HepG2 (cell line): Measurements from ENCODE around the gene DPM1. TPM values are rescaled to one million over a fixed set of nuclear protein-coding genes. Genes with fewer than 3 reads are reported as not detected.
A peak's percentile ranks its signal among the peaks of the same experiment; 100 is the strongest.

ENCODE experiments used
- ATAC-seq: fragments of 200-7000 bp; cut with Tn5 transposase; 3 replicates; pipeline ENCODE4 v1.9.1; 2020; ENCODE audit warnings: mild to moderate bottlenecking, moderate library complexity
- BruUV-seq: library from RNA; stranded (reverse); fragments of 400-500 nt; replicated peaks from 2 replicates; lab custom pipeline; 2021; lab: Mats Ljungman, UMichigan
- CTCF ChIA-PET: fragments of 300-600 bp; formaldehyde crosslinking; extraction: SDS; loops from one replicate; lab custom pipeline; 2021; ENCODE audit warnings: low total read pairs, inconsistent platforms, low intra/inter-chr PET ratio; lab: Yijun Ruan, JAX
- POLR2A ChIA-PET: fragments of 350-600 bp; sonication (Branson Sonifier 250); formaldehyde crosslinking; loops from one replicate; lab custom pipeline; 2020; ENCODE audit warnings: antibody characterized with exemption, inconsistent platforms; lab: Yijun Ruan, JAX
- DNase-seq: peaks from one replicate; pipeline ENCODE4 v3.0.0-alpha.2; 2015; ENCODE audit warnings: low spot score
- FAIRE-seq: peaks from 3 replicates; lab custom pipeline; 2011; peaks lifted over from hg19 to GRCh38; lab: Jason Lieb, UNC
- H2AFZ ChIP-seq: one replicate; pipeline ENCODE4 v1.6.1; 2011; ENCODE audit warnings: low read length, inconsistent platforms
- H3K27ac ChIP-seq: fragments of 300-600 bp; 3 replicates; pipeline ENCODE4 v1.8.0; 2011; ENCODE audit warnings: mixed run types, mild to moderate bottlenecking, mixed read lengths, low read length, inconsistent platforms; ENCODE audit not compliant: insufficient read depth; ENCODE audit errors: extremely low read length
- H3K27me3 ChIP-seq, 2 experiments: fragments of 200-600 bp in 1 of 2; 2 replicates in 1 of 2; 3 replicates in 1 of 2; pipeline versions ENCODE4 v1.6.0 to v1.8.0; 2011; ENCODE audit warnings: low read length in 2 of 2, mild to moderate bottlenecking in 2 of 2, moderate library complexity in 2 of 2, inconsistent platforms in 1 of 2; ENCODE audit not compliant: insufficient read depth in 2 of 2, control insufficient read depth in 1 of 2
- H3K36me3 ChIP-seq, 2 experiments: fragments of 200-600 bp in 1 of 2; replicated peaks in 1 of 2; 2 replicates in 1 of 2; 3 replicates in 1 of 2; pipeline versions ENCODE4 v1.5.1 to v1.8.0; 2011; ENCODE audit warnings: low read length in 2 of 2, inconsistent platforms in 1 of 2; ENCODE audit not compliant: insufficient read depth in 2 of 2, control insufficient read depth in 1 of 2
- H3K4me1 ChIP-seq: 2 replicates; pipeline ENCODE4 v1.5.1; 2012; ENCODE audit warnings: low read length, inconsistent platforms; ENCODE audit not compliant: insufficient read depth
- H3K4me2 ChIP-seq: 2 replicates; pipeline ENCODE4 v1.6.0; 2011; ENCODE audit warnings: low read depth, low read length, inconsistent platforms
- H3K4me3 ChIP-seq, 3 experiments: fragments of 200-600 bp in 1 of 3; sonication (generic), shearing (Covaris generic) in 1 of 3; replicated peaks in 1 of 3; 2 replicates each; pipeline ENCODE4 v1.5.1; 2011 to 2016; ENCODE audit warnings: low read length in 3 of 3, inconsistent platforms in 2 of 3, low read depth in 2 of 3, mild to moderate bottlenecking in 2 of 3, control low read depth in 1 of 3, mixed read lengths in 1 of 3; ENCODE audit not compliant: insufficient read depth in 1 of 3
- H3K79me2 ChIP-seq: one replicate; pipeline ENCODE4 v1.6.1; 2011; ENCODE audit warnings: low read length, inconsistent platforms; ENCODE audit not compliant: insufficient read depth
- H3K9ac ChIP-seq: 2 replicates; pipeline ENCODE4 v1.6.0; 2011; ENCODE audit warnings: mild to moderate bottlenecking, low read depth, low read length, inconsistent platforms; ENCODE audit not compliant: insufficient read depth
- H3K9me3 ChIP-seq: 2 replicates; pipeline ENCODE4 v1.5.1; 2012; ENCODE audit warnings: mild to moderate bottlenecking, low read length
- H4K20me1 ChIP-seq: 2 replicates; pipeline ENCODE4 v1.6.0; 2011; ENCODE audit warnings: inconsistent platforms, mild to moderate bottlenecking, low read length, moderate library complexity; ENCODE audit not compliant: insufficient read depth
- PHF21A ChIP-seq: sonication (generic); formaldehyde crosslinking; IDR thresholded peaks from 2 replicates; pipeline ENCODE4 v1.5.0; 2020; ENCODE audit warnings: mild to moderate bottlenecking, missing genetic modification reagents
- RBM22 ChIP-seq: fragments of 200-400 bp; formaldehyde crosslinking; optimal IDR thresholded peaks from 2 replicates; pipeline ENCODE3; 2017; ENCODE audit warnings: mild to moderate bottlenecking, low read length, moderate library complexity
- RFXAP ChIP-seq: sonication (generic); formaldehyde crosslinking; IDR thresholded peaks from 2 replicates; pipeline ENCODE4 v1.4.0; 2020; ENCODE audit warnings: missing genetic modification reagents, borderline replicate concordance
- SNAPC2 ChIP-seq: sonication (generic); formaldehyde crosslinking; IDR thresholded peaks from 2 replicates; pipeline ENCODE4 v1.8.1; 2022; ENCODE audit warnings: mild to moderate bottlenecking, missing genetic modification reagents
- SP140L ChIP-seq: sonication (generic); formaldehyde crosslinking; IDR thresholded peaks from 2 replicates; pipeline ENCODE4 v1.4.0; 2020; ENCODE audit warnings: missing genetic modification reagents, borderline replicate concordance
- ZNF337 ChIP-seq: sonication (generic); formaldehyde crosslinking; IDR thresholded peaks from 2 replicates; pipeline ENCODE4 v1.5.1; 2020; ENCODE audit warnings: missing genetic modification reagents, low read depth, mild to moderate bottlenecking, borderline replicate concordance
- WGBS: methylation state at CpG from one replicate; pipeline ENCODE4 v1.1.6; 2017; ENCODE audit warnings: low lambda C conversion rate; 5-methylcytosine and 5-hydroxymethylcytosine counted together
- in situ Hi-C: cut with HindIII; loops from 2 replicates; pipeline ENCODE4 v1.10.0; 2017; ENCODE audit warnings: low pct_unique_long_range_greater_than_20kb; ENCODE audit not compliant: extremely low pct_ligation_motif_present
- intact Hi-C: fragments of 100-400 bp; cut with micrococcal nuclease; formaldehyde crosslinking; loops from one replicate; pipeline ENCODE4 v1.10.0; 2022; ENCODE audit not compliant: unreplicated experiment
- polyA plus RNA-seq, 8 experiments: library from polyadenylated mRNA; depleted of rRNA in 3 of 8; stranded (reverse) in 7 of 8; unstranded in 1 of 8; fragments of >200 nt; fragmentation: Illumina TruSeq in 4 of 8; extraction: Trizol in 4 of 8; gene quantifications; 2 replicates each; pipeline versions ENCODE4 v1.2.1 to v1.2.3, GENCODE V29; 2011 to 2016; ENCODE audit warnings: low read depth in 4 of 8, missing spikeins in 1 of 8, mixed read lengths in 1 of 8; ENCODE audit not compliant: insufficient read depth in 1 of 8
- total RNA-seq, 5 experiments: library from RNA; depleted of rRNA; stranded (reverse); fragments of >200 nt; fragmentation: Illumina TruSeq; extraction: Trizol; gene quantifications; 2 replicates each; pipeline ENCODE4 v1.2.3, GENCODE V29; 2016; ENCODE audit warnings: low read depth in 1 of 5
- TF ChIP-seq, protein P1 (sequence below): sonication (generic); formaldehyde crosslinking; conservative IDR thresholded peaks from 2 replicates; pipeline ENCODE4 v1.8.0; 2022; ENCODE audit warnings: missing genetic modification reagents
- TF ChIP-seq, protein P2 (sequence below): sonication (generic); formaldehyde crosslinking; IDR thresholded peaks from 2 replicates; pipeline ENCODE4 v1.5.0; 2020; ENCODE audit warnings: mild to moderate bottlenecking, missing genetic modification reagents, borderline replicate concordance

Gene DPM1
- total and polyA plus RNA-seq, 2 of the 13 experiments (the other 11 are each of a cell fraction or from before 2014, with no cell fraction given) = 83.2 to 161 TPM

DNA sequence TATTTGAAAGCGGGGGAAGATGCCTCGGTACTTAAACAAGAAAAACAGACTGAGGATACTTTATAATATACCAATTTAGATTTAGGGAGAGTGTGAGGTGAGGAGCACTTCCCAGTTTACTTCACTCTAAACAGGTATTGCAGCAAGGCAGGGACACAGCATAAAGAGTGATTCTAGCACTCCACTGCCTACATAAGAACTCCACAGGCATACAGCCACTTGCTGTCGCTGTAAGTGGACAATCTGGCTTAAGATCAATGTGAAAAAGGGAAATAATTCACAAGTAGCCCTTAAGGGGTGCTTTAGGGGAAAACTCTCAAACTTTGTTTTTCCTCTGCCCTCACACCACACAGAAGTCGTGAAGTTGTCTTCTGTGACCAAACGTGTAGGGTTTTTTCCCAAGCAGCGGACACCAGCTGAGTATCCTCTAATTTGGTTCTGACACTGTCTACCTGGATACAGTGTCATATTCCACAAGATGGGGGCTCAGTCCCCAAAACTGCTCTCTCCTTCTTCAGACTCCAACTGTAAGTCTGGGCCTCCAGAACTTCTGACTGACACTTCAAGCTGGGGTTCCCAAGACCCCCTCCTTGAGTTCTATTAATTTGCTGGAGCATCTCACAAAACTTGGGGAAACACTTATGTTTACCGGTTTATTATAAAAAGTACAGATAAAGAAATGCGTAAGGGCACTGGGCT is 36.4 kb downstream of the DPM1 start:
- POLR2A ChIA-PET = interaction anchor here (1.2 to 2.5 kb wide), 2 partner anchors 7 to 9 kb away, joined by 4 to 8 read pairs; partner anchors contain the start of gene ADNP
- H4K20me1 ChIP-seq = peaks cover 70% of the 10 kb centered on the region
- no peaks in the 10 kb centered on the region for H3K9me3 ChIP-seq
- H2AFZ ChIP-seq = no peak overlapping the region
- H3K27me3 ChIP-seq = no peaks in the 10 kb centered on the region
- WGBS = 98% methylated on average over 8 of the region's 8 CpGs
- no peak for DNase-seq
- no peak for FAIRE-seq
- BruUV-seq = no TSS peak
- intact Hi-C loops (no loop called here), in situ Hi-C loops (no loop called here)
- H3K36me3 ChIP-seq = peaks cover 14 to 58% of the 10 kb centered on the region in 2 experiments
- peaks cover 95% of the 10 kb centered on the region for H3K79me2 ChIP-seq
- no peak overlapping the region for H3K27ac ChIP-seq
- H3K4me1 ChIP-seq = peaks cover 12% of the 10 kb centered on the region
- peak; percentile 27; the same call in 2 of the 3 replicates for ATAC-seq
- TF ChIP-seq RBM22 (peak; percentile 62), ZNF337 (CRISPR knock-in tag) (no peak), PHF21A (CRISPR knock-in tag) (no peak), SP140L (no peak), RFXAP (CRISPR knock-in tag) (no peak), SNAPC2 (CRISPR knock-in tag) (0 out of 2 replicates have a peak, but pooled peaks have one; percentile 23)
- TF ChIP-seq, protein P1, sequence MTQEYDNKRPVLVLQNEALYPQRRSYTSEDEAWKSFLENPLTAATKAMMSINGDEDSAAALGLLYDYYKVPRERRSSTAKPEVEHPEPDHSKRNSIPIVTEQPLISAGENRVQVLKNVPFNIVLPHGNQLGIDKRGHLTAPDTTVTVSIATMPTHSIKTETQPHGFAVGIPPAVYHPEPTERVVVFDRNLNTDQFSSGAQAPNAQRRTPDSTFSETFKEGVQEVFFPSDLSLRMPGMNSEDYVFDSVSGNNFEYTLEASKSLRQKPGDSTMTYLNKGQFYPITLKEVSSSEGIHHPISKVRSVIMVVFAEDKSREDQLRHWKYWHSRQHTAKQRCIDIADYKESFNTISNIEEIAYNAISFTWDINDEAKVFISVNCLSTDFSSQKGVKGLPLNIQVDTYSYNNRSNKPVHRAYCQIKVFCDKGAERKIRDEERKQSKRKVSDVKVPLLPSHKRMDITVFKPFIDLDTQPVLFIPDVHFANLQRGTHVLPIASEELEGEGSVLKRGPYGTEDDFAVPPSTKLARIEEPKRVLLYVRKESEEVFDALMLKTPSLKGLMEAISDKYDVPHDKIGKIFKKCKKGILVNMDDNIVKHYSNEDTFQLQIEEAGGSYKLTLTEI = no peak
- TF ChIP-seq, protein P2, sequence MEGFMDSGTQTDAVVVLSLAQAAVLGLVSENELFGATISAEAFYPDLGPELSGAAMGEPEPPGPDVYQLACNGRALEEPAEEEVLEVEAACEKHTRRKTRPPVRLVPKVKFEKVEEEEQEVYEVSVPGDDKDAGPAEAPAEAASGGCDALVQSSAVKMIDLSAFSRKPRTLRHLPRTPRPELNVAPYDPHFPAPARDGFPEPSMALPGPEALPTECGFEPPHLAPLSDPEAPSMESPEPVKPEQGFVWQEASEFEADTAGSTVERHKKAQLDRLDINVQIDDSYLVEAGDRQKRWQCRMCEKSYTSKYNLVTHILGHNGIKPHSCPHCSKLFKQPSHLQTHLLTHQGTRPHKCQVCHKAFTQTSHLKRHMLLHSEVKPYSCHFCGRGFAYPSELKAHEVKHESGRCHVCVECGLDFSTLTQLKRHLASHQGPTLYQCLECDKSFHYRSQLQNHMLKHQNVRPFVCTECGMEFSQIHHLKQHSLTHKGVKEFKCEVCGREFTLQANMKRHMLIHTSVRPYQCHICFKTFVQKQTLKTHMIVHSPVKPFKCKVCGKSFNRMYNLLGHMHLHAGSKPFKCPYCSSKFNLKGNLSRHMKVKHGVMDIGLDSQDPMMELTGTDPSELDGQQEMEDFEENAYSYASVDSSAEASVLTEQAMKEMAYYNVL (CRISPR knock-in tag) = no peak
- no peak overlapping the region for H3K4me3 ChIP-seq
- no peak overlapping the region for H3K9ac ChIP-seq
- no peak overlapping the region for H3K4me2 ChIP-seq
- CTCF ChIA-PET = no interaction called here
